Measurements from ENCODE around the gene SLF2.

DNA sequence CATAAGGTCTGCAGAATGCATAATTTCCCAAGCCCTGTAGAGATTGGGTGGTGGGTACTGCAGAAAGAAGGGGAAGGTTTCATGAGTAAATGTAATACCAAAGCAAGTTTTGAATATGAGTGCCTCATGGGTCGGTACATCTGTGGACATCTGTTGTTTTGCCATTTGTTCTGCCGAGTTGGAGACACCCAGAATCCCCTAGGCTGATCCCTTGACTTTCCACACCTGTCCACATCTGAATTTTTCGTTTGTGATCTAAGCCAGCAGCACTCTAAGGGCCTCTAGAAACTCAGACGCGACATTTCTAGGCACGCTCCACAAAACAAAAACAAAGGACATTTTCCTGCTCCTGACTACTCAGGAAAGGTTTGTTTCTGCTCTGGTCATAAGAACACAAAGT, 11.7 kb upstream of the SLF2 start:
- TF ChIP-seq ZNF274 (IDR thresholded peaks at IDR 0.05; ENCODE audit: low read depth, low read length) (no peak), SUZ12 (IDR thresholded peaks at IDR 0.05; ENCODE audit: extremely low read depth, insufficient read depth, insufficient read length) (no peak), YY1 (IDR thresholded peaks at IDR 0.05; ENCODE audit: insufficient read depth, insufficient read length) (no peak)
